Omental fat pad (tissue), 4 donors: ENCODE measurements around the gene C2CD2L. TPM values are rescaled to one million over a fixed set of nuclear protein-coding genes. Genes with fewer than 3 reads are reported as not detected.

Experiments used
- ATAC-seq: fragments of 150-250 bp; one replicate; pipeline ENCODE4 v1.9.1; 2016; ENCODE audit warnings: mild to moderate bottlenecking, moderate library complexity; ENCODE audit not compliant: low FRiP score
- DNase-seq: peaks from one replicate; pipeline ENCODE4 v3.0.0-alpha.2; 2019; ENCODE audit warnings: low spot score
- CTCF ChIP-seq, 3 donors: fragments of 450-650 bp; IDR thresholded peaks; one replicate each; pipeline ENCODE4 v1.5.1; 2016 to 2017; ENCODE audit warnings: antibody characterized with exemption in 3 of 3, mild to moderate bottlenecking in 3 of 3, moderate library complexity in 2 of 3
- total RNA-seq, 4 donors: library from RNA; depleted of rRNA; stranded (reverse); fragments of >200 nt; gene quantifications; one replicate each; pipeline ENCODE4 v1.1.0, GENCODE V29; 2016

Gene C2CD2L
- total RNA-seq, 4 donors from 2014 or later = 8.2 to 10.7 (median 9.0) TPM

GRCh38 chr11:119147604-119148333 lies 40.6 kb downstream of the C2CD2L start:
- TF ChIP-seq CTCF (IDR thresholded peaks at IDR 0.05) = no peak
- no peak for ATAC-seq
- no peak for DNase-seq

- ATAC-seq (peak; percentile 15), DNase-seq (no peak)
Measured at GRCh38 chr11:119148720-119149017, 41.5 kb downstream of the C2CD2L start.

GRCh38 chr11:119149018-119149785 lies 42.1 kb downstream of the C2CD2L start, which contains the start of gene ABCG4:
TSS of gene ABCG4 (plus strand) at chr11:119149052. CDS start at chr11:119149966, 914 bp downstream.
- ATAC-seq (peak; percentile 43), DNase-seq (no peak)
- TF ChIP-seq CTCF (IDR thresholded peaks at IDR 0.05) = no peak

More at GRCh38 chr11:119148720-119149017, 41.5 kb downstream of the C2CD2L start:
- TF ChIP-seq CTCF (IDR thresholded peaks at IDR 0.05) = no peak

GRCh38 chr11:119149786-119150275 lies 42.7 kb downstream of the C2CD2L start:
- DNase-seq (no peak), ATAC-seq (no peak)
- no peak for TF ChIP-seq CTCF (IDR thresholded peaks at IDR 0.05)

GRCh38 chr11:119152043-119152442 lies 44.9 kb downstream of the C2CD2L start:
- ATAC-seq = no peak
- TF ChIP-seq CTCF (IDR thresholded peaks at IDR 0.05) = no peak
- DNase-seq = no peak

GRCh38 chr11:119152604-119153003 lies 45.5 kb downstream of the C2CD2L start:
- ATAC-seq (no peak), DNase-seq (no peak)
- TF ChIP-seq CTCF (IDR thresholded peaks at IDR 0.05) = no peak
